ES-I3 (cell line): ENCODE data around the gene CDC42BPA.

Source experiments
- H3K36me3 ChIP-seq: 2 replicates; pipeline ENCODE4 v1.6.1; 2013; ENCODE audit warnings: mild to moderate bottlenecking, low read length, control low read depth, moderate library complexity; ENCODE audit not compliant: insufficient read depth
- H3K4me1 ChIP-seq: 2 replicates; pipeline ENCODE4 v1.6.1; 2013; ENCODE audit warnings: mild to moderate bottlenecking, control low read depth, low read length; ENCODE audit not compliant: insufficient read depth
- H3K9ac ChIP-seq: 2 replicates; pipeline ENCODE4 v1.6.1; 2013; ENCODE audit warnings: low read depth, mild to moderate bottlenecking, low read length, moderate library complexity
- H3K9me3 ChIP-seq: 2 replicates; pipeline ENCODE4 v1.6.1; 2013; ENCODE audit warnings: mild to moderate bottlenecking, low read length, moderate library complexity; ENCODE audit not compliant: control insufficient read depth, insufficient read depth

Gene CDC42BPA

GRCh38 chr1:226979517-226980121, 338.7 kb downstream of the CDC42BPA start:
- Histone ChIP-seq H3K9ac (no peak overlapping the region), H3K36me3 (no peaks in the 10 kb centered on the region), H3K9me3 (no peaks in the 10 kb centered on the region), H3K4me1 (no peaks in the 10 kb centered on the region)

- Histone ChIP-seq H3K36me3 (no peaks in the 10 kb centered on the region), H3K9ac (no peak overlapping the region), H3K9me3 (no peaks in the 10 kb centered on the region), H3K4me1 (no peaks in the 10 kb centered on the region; the same call in 1 of the 2 replicates)
These were observed 339.2 kb downstream of the CDC42BPA start for GRCh38 chr1:226979115-226979516.

- H3K4me1 ChIP-seq: no peaks in the 10 kb centered on the region; the same call in 1 of the 2 replicates
- H3K9ac ChIP-seq: no peak overlapping the region
These were observed 339.7 kb downstream of the CDC42BPA start for GRCh38 chr1:226978432-226979114.

GRCh38 chr1:226977643-226978431, 340.5 kb downstream of the CDC42BPA start:
- H3K9me3 ChIP-seq: no peaks in the 10 kb centered on the region
- H3K4me1 ChIP-seq: no peaks in the 10 kb centered on the region; the same call in 1 of the 2 replicates
- H3K36me3 ChIP-seq: no peaks in the 10 kb centered on the region
- H3K9ac ChIP-seq: no peak overlapping the region

More at GRCh38 chr1:226978432-226979114, 339.7 kb downstream of the CDC42BPA start:
- Histone ChIP-seq H3K9me3 (no peaks in the 10 kb centered on the region), H3K36me3 (no peaks in the 10 kb centered on the region)

GRCh38 chr1:226976978-226977642, 341.2 kb downstream of the CDC42BPA start:
- Histone ChIP-seq H3K36me3 (no peaks in the 10 kb centered on the region), H3K4me1 (no peaks in the 10 kb centered on the region; the same call in 1 of the 2 replicates), H3K9ac (no peak overlapping the region), H3K9me3 (no peaks in the 10 kb centered on the region)

GRCh38 chr1:226976276-226976977, 341.9 kb downstream of the CDC42BPA start:
- Histone ChIP-seq H3K4me1 (no peaks in the 10 kb centered on the region; the same call in 1 of the 2 replicates), H3K9ac (no peak overlapping the region), H3K36me3 (no peaks in the 10 kb centered on the region; the same call in 1 of the 2 replicates)

GRCh38 chr1:226975259-226976250, 342.7 kb downstream of the CDC42BPA start:
- Histone ChIP-seq H3K9me3 (no peaks in the 10 kb centered on the region), H3K9ac (no peak overlapping the region), H3K36me3 (no peaks in the 10 kb centered on the region; the same call in 1 of the 2 replicates), H3K4me1 (no peaks in the 10 kb centered on the region; the same call in 1 of the 2 replicates)

More at GRCh38 chr1:226976276-226976977, 341.9 kb downstream of the CDC42BPA start:
- H3K9me3 ChIP-seq: no peaks in the 10 kb centered on the region

- no peak overlapping the region for H3K9ac ChIP-seq
- no peaks in the 10 kb centered on the region; the same call in 1 of the 2 replicates for H3K4me1 ChIP-seq
- no peaks in the 10 kb centered on the region; the same call in 1 of the 2 replicates for H3K36me3 ChIP-seq
- no peaks in the 10 kb centered on the region for H3K9me3 ChIP-seq
These were observed 343.6 kb downstream of the CDC42BPA start for GRCh38 chr1:226974544-226975258.

- H3K9me3 ChIP-seq: no peaks in the 10 kb centered on the region
- no peaks in the 10 kb centered on the region; the same call in 1 of the 2 replicates for H3K4me1 ChIP-seq
- no peak overlapping the region for H3K9ac ChIP-seq
- no peaks in the 10 kb centered on the region; the same call in 1 of the 2 replicates for H3K36me3 ChIP-seq
These were observed 344.3 kb downstream of the CDC42BPA start for GRCh38 chr1:226973898-226974543.

- Histone ChIP-seq H3K9ac (no peak overlapping the region), H3K36me3 (no peaks in the 10 kb centered on the region; the same call in 1 of the 2 replicates), H3K4me1 (no peaks in the 10 kb centered on the region; the same call in 1 of the 2 replicates), H3K9me3 (no peaks in the 10 kb centered on the region)
These were observed 344.9 kb downstream of the CDC42BPA start for GRCh38 chr1:226973371-226973897.

- Histone ChIP-seq H3K4me1 (no peaks in the 10 kb centered on the region; the same call in 1 of the 2 replicates), H3K36me3 (no peaks in the 10 kb centered on the region; the same call in 1 of the 2 replicates), H3K9me3 (no peaks in the 10 kb centered on the region), H3K9ac (no peak overlapping the region)
These were observed 345.4 kb downstream of the CDC42BPA start for GRCh38 chr1:226972931-226973330.
